ENCODE results near the gene TUSC7.

TUSC7 gene

DNA sequence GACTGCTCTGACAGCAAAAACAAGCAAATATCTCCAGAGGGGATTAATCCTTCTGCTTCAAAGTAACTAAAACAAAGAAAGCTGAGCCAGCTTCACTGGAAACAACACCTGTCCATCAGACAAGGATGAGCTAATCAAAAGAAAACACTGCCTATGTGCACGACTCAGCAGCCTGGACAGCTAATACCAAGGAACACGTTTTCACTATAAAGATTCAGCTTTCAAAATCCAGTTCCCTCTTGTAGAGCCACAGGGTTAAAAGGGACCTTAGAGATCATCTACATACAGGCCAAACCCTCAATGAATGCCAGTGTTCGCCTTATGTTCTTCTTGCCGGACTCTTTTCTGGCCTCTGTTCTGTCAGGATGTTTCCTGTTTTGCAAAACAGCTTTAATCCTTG is 6.9 kb downstream of the TUSC7 start:
- DNase-seq (ENCODE audit: low read depth, low spot score) = no peak
- ChIA-PET CTCF (no interaction called here), POLR2A (no interaction called here)
- TF ChIP-seq, protein P1, sequence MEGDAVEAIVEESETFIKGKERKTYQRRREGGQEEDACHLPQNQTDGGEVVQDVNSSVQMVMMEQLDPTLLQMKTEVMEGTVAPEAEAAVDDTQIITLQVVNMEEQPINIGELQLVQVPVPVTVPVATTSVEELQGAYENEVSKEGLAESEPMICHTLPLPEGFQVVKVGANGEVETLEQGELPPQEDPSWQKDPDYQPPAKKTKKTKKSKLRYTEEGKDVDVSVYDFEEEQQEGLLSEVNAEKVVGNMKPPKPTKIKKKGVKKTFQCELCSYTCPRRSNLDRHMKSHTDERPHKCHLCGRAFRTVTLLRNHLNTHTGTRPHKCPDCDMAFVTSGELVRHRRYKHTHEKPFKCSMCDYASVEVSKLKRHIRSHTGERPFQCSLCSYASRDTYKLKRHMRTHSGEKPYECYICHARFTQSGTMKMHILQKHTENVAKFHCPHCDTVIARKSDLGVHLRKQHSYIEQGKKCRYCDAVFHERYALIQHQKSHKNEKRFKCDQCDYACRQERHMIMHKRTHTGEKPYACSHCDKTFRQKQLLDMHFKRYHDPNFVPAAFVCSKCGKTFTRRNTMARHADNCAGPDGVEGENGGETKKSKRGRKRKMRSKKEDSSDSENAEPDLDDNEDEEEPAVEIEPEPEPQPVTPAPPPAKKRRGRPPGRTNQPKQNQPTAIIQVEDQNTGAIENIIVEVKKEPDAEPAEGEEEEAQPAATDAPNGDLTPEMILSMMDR (IDR thresholded peaks at IDR 0.05; ENCODE audit: insufficient read depth, low read length, missing control alignments) = no peak
- H3K4me3 ChIP-seq (ENCODE audit: low read depth, low read length) = no peak overlapping the region

DNA sequence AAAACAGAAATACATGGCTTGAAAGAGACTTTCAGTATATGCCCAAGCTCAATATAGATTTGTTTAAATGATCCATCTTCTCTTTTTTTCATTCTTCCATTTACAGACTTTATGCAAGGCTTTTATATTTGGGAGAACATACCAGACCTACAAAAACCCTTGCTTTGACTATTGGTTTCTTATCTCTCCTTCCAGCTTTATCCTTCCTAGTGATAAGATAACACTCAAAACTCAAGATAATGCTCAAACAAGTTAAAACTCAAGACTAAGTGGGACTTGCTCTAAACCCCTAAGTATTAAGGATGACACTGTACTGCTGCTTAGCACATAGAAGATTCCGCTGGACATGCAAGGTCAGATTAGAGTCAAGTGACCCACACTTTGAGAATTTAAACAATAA is 8.0 kb downstream of the TUSC7 start:
- ChIA-PET POLR2A (no interaction called here), CTCF (no interaction called here)
- TF ChIP-seq, protein P1 (IDR thresholded peaks at IDR 0.05; ENCODE audit: insufficient read depth, low read length, missing control alignments) = no peak
- no peak for DNase-seq (ENCODE audit: low read depth, low spot score)
- no peak overlapping the region for H3K4me3 ChIP-seq (ENCODE audit: low read depth, low read length)

- TF ChIP-seq, protein P1 (IDR thresholded peaks at IDR 0.05; ENCODE audit: insufficient read depth, low read length, missing control alignments) = no peak
- no peak for DNase-seq (ENCODE audit: low read depth, low spot score)
- H3K4me3 ChIP-seq (ENCODE audit: low read depth, low read length) = no peak overlapping the region
- ChIA-PET CTCF (no interaction called here), POLR2A (no interaction called here)
These were observed 18.9 kb downstream of the TUSC7 start for GRCh38 chr3:116728454-116728853.

DNA sequence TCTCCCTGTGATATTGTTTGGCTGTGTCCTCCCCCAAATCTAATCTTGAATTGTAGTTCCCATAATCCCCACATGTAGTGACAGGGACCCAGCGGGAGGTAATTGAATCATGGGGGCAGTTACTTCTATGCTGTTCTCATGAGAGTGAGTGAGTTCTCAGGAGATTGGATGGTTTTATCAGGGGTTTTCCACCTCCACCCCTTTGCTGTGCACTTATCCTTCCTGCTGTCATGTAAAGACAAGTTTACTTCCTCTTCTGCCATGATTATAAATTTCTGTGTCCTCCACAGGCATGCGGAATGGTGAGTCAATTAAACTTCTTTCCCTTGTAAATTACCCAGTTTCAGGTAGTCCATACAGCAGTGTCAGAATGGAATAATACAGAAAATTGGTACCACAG is 24.7 kb downstream of the TUSC7 start:
- POLR2A ChIA-PET = no interaction called here
- no peak overlapping the region for H3K4me3 ChIP-seq (ENCODE audit: low read depth, low read length)
- TF ChIP-seq, protein P1 (IDR thresholded peaks at IDR 0.05; ENCODE audit: insufficient read depth, low read length, missing control alignments) = no peak
- DNase-seq (ENCODE audit: low read depth, low spot score) = no peak
- CTCF ChIA-PET = no interaction called here

GRCh38 chr3:116739678-116740077 is 30.1 kb downstream of the TUSC7 start:
- CTCF ChIA-PET = no interaction called here
- H3K4me3 ChIP-seq (ENCODE audit: low read depth, low read length) = no peak overlapping the region
- POLR2A ChIA-PET = no interaction called here
- DNase-seq (ENCODE audit: low read depth, low spot score) = no peak
- TF ChIP-seq, protein P1 (IDR thresholded peaks at IDR 0.05; ENCODE audit: insufficient read depth, low read length, missing control alignments) = no peak

DNA sequence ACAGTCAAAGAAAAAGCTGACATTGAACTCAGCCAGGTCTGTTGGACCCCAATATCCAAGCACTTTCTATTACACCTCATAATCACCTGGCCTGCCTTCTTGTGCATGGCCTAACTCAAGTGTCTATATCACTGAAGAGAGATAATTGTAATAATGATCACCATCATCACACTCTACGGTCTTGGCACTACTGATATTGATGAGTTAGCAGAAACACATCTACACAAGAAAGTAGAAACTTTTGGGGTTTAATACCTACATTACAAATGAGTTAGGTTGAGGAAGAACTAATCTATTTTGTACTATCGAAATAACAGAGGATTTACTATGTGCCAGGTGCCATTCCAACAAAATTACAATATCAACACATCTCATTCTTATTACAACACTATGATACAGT is 30.7 kb downstream of the TUSC7 start:
- POLR2A ChIA-PET = no interaction called here
- DNase-seq (ENCODE audit: low read depth, low spot score) = no peak
- CTCF ChIA-PET = no interaction called here
- TF ChIP-seq, protein P1 (IDR thresholded peaks at IDR 0.05; ENCODE audit: insufficient read depth, low read length, missing control alignments) = no peak
- no peak overlapping the region for H3K4me3 ChIP-seq (ENCODE audit: low read depth, low read length)
